LNCaP clone FGC (cell line): ENCODE data around the gene RNPC3.
"Not testable (repeated sequence)": the region's sequence is repeated elsewhere in the genome, so short reads cannot be mapped to it uniquely, and the experiment has no call there.

Experiments used
- DNase-seq: peaks from one replicate; pipeline ENCODE4 v3.0.0-alpha.2; 2011; ENCODE audit warnings: low read depth
- H3K4me3 ChIP-seq: 2 replicates; pipeline ENCODE4 v1.5.1; 2011; ENCODE audit warnings: mild to moderate bottlenecking, low read depth, low read length, control low read depth
- CTCF ChIP-seq: IDR thresholded peaks from 2 replicates; pipeline ENCODE4 v1.5.1; 2012; ENCODE audit warnings: mild to moderate bottlenecking; ENCODE audit not compliant: control insufficient read depth, insufficient read depth; ENCODE audit errors: extremely low read depth

RNPC3 gene

GRCh38 chr1:103582464-103582863, 57.0 kb downstream of the RNPC3 start:
- no peak overlapping the region for H3K4me3 ChIP-seq
- no peak for TF ChIP-seq CTCF
- no peak for DNase-seq

GRCh38 chr1:103583887-103584286, 58.4 kb downstream of the RNPC3 start:
- no peak overlapping the region for H3K4me3 ChIP-seq
- DNase-seq, result no peak
- no peak for TF ChIP-seq CTCF

GRCh38 chr1:103584537-103584936, 59.0 kb downstream of the RNPC3 start:
- no peak for DNase-seq
- no peak for TF ChIP-seq CTCF
- no peak overlapping the region for H3K4me3 ChIP-seq

- H3K4me3 ChIP-seq, DNase-seq: not testable (repeated sequence)
Measured at GRCh38 chr1:103602740-103603139, 77.2 kb downstream of the RNPC3 start.
